ENCODE data around the gene CKS1B. TPM values are rescaled to one million over a fixed set of nuclear protein-coding genes. Genes with fewer than 3 reads are reported as not detected.
A peak's percentile ranks its signal among the peaks of the same experiment; 100 is the strongest.

The CKS1B gene
- polyA plus RNA-seq, 1 donor from 2014 or later = 29.0 TPM

DNA sequence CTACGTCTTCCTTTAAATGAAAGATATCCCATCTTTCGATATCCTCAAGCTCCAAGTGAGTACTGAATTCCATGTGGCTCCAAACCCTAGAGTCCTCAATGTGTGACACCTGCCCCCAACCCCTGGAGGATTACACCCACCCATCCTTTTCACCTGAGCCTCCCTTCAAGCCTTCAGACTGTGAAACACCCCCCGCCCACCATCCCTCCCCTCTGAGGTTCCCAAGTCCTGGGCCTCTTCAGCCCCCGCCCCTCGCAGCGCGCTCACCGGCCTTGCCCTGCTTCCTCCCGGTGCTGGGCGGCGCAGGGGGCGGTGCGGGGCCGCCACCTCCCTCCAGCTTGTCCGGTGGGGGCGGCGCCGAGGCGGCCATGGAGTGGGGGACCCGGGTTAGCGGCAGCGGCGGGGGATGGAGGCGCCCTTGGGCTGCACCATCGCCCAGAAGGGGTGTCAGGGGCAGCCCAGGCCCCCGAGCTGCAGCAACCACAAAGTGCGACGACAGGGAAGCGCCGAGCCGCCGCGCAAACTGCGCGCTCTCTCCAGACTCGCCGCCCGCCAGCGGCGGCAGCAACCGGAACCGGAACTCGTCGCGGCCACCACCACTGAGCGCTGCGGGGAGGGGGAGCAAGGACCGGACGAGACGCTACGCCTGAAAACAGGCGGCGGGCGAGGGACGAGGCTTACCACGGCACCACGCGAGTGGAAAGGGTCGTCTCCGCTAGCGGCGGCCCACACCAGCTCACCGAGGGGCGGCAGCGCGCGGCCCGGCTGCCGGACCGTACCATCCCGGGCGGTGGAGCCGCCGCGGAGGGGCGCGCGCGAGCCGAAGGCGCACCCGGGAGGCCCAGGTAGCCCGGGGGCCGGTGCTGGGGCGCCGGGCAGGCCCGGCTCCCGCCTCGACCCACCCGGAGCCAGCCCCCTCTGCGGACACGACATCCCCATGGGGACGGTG lies 13.0 kb upstream of the CKS1B start, which contains the start of gene PYGO2:
Gene PYGO2 (minus strand): TSS at position 576 of the 949 bp plus-strand sequence. CDS start 206 bp downstream, at position 370.
- Histone ChIP-seq H3K4me2 (ENCODE audit: low read length) (peak within 1 kb of the TSS; percentile 86), H3F3A (ENCODE audit: insufficient read depth, low read length, poor library complexity, severe bottlenecking) (no peaks in the 10 kb centered on the region), H3K9me2 (ENCODE audit: insufficient read depth, low read length) (no peaks in the 10 kb centered on the region), H3K27me3 (ENCODE audit: insufficient read depth, low read depth, low read length) (no peaks in the 10 kb centered on the region), H3K9me3 (ENCODE audit: low read length) (no peaks in the 10 kb centered on the region), H4K20me1 (ENCODE audit: insufficient read depth) (no peaks in the 10 kb centered on the region), H3K9ac (ENCODE audit: low read length) (peak within 1 kb of the TSS; percentile 98), H2AFZ (ENCODE audit: low read depth, low read length) (peak within 1 kb of the TSS; percentile 93), H3K36me3 (ENCODE audit: insufficient read depth, low read length) (no peaks in the 10 kb centered on the region), H3K79me2 (replicated peaks; ENCODE audit: insufficient read depth, low read length) (peaks cover 24% of the 10 kb centered on the region), H3K4me3 (ENCODE audit: low read length) (peak within 1 kb of the TSS; percentile 98), H3K27ac (ENCODE audit: low read length) (peak within 1 kb of the TSS; percentile 95)
- TF ChIP-seq, protein P1, sequence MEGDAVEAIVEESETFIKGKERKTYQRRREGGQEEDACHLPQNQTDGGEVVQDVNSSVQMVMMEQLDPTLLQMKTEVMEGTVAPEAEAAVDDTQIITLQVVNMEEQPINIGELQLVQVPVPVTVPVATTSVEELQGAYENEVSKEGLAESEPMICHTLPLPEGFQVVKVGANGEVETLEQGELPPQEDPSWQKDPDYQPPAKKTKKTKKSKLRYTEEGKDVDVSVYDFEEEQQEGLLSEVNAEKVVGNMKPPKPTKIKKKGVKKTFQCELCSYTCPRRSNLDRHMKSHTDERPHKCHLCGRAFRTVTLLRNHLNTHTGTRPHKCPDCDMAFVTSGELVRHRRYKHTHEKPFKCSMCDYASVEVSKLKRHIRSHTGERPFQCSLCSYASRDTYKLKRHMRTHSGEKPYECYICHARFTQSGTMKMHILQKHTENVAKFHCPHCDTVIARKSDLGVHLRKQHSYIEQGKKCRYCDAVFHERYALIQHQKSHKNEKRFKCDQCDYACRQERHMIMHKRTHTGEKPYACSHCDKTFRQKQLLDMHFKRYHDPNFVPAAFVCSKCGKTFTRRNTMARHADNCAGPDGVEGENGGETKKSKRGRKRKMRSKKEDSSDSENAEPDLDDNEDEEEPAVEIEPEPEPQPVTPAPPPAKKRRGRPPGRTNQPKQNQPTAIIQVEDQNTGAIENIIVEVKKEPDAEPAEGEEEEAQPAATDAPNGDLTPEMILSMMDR (IDR thresholded peaks at IDR 0.05; ENCODE audit: poor library complexity, severe bottlenecking) = peak; percentile 99
- TF ChIP-seq RAD21 (conservative IDR thresholded peaks at IDR 0.05) = peak; percentile 70
- peak; percentile 66 for TF ChIP-seq EP300 (conservative IDR thresholded peaks at IDR 0.05; ENCODE audit: poor library complexity, severe bottlenecking)
- peak; percentile 73 for TF ChIP-seq TAF1 (IDR thresholded peaks at IDR 0.05; ENCODE audit: low read depth)
- TF ChIP-seq, protein P2, sequence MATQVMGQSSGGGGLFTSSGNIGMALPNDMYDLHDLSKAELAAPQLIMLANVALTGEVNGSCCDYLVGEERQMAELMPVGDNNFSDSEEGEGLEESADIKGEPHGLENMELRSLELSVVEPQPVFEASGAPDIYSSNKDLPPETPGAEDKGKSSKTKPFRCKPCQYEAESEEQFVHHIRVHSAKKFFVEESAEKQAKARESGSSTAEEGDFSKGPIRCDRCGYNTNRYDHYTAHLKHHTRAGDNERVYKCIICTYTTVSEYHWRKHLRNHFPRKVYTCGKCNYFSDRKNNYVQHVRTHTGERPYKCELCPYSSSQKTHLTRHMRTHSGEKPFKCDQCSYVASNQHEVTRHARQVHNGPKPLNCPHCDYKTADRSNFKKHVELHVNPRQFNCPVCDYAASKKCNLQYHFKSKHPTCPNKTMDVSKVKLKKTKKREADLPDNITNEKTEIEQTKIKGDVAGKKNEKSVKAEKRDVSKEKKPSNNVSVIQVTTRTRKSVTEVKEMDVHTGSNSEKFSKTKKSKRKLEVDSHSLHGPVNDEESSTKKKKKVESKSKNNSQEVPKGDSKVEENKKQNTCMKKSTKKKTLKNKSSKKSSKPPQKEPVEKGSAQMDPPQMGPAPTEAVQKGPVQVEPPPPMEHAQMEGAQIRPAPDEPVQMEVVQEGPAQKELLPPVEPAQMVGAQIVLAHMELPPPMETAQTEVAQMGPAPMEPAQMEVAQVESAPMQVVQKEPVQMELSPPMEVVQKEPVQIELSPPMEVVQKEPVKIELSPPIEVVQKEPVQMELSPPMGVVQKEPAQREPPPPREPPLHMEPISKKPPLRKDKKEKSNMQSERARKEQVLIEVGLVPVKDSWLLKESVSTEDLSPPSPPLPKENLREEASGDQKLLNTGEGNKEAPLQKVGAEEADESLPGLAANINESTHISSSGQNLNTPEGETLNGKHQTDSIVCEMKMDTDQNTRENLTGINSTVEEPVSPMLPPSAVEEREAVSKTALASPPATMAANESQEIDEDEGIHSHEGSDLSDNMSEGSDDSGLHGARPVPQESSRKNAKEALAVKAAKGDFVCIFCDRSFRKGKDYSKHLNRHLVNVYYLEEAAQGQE (IDR thresholded peaks at IDR 0.05; ENCODE audit: borderline replicate concordance) = peak; percentile 52
- peak; percentile 83 for TF ChIP-seq SMC3 (conservative IDR thresholded peaks at IDR 0.05; ENCODE audit: poor library complexity)
- TF ChIP-seq POLR2AphosphoS5 (IDR thresholded peaks at IDR 0.05) = peak; percentile 93
- peak; percentile 73 for TF ChIP-seq MXI1 (conservative IDR thresholded peaks at IDR 0.05; ENCODE audit: poor library complexity, severe bottlenecking)
- no peak for TF ChIP-seq EZH2 (IDR thresholded peaks at IDR 0.05; ENCODE audit: borderline replicate concordance, insufficient read depth, low read length, poor library complexity, severe bottlenecking)

DNA sequence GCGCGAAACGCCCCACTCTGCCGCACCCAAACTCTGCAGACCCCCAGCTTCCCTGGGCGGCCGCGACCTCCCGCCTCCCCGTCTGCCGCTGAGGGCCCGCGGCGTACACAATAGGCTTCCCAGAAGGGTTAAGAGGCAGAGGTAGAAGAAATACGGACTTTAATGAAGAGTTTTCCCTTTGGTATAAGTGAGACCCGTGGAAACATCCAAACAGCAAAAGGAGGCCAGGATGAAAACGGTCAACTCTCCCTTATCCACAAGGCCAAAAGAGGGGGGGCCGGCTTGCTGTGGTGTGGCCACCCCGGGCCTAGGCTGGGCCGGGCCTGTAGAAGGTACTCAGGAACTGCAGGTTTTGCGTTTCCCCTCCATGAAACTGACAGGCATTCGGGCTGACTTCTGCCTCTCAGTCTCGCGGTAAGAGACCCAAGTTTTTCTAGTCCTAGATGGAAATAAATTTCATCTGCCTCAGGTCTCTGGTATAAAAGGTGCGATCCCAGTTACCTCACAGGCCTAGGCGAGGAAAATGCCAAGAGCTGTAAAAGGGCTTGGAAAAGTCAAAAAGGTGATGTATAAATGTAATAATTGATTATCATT lies 12.2 kb upstream of the CKS1B start:
- H4K20me1 ChIP-seq (ENCODE audit: insufficient read depth) = no peaks in the 10 kb centered on the region
- peaks cover 24% of the 10 kb centered on the region for H3K79me2 ChIP-seq (replicated peaks; ENCODE audit: insufficient read depth, low read length)
- H3K4me2 ChIP-seq (ENCODE audit: low read length) = peak overlapping the region; percentile 80
- H3K9me3 ChIP-seq (ENCODE audit: low read length) = no peaks in the 10 kb centered on the region
- H3K9me2 ChIP-seq (ENCODE audit: insufficient read depth, low read length) = no peaks in the 10 kb centered on the region
- H3K27me3 ChIP-seq (ENCODE audit: insufficient read depth, low read depth, low read length) = no peaks in the 10 kb centered on the region
- H3K36me3 ChIP-seq (ENCODE audit: insufficient read depth, low read length) = no peaks in the 10 kb centered on the region
- no peaks in the 10 kb centered on the region for H3F3A ChIP-seq (ENCODE audit: insufficient read depth, low read length, poor library complexity, severe bottlenecking)
- H3K27ac ChIP-seq (ENCODE audit: low read length) = peak overlapping the region; percentile 95
- H2AFZ ChIP-seq (ENCODE audit: low read depth, low read length) = peak overlapping the region; percentile 93
- H3K9ac ChIP-seq (ENCODE audit: low read length) = peak overlapping the region; percentile 98
- peak overlapping the region; percentile 98 for H3K4me3 ChIP-seq (ENCODE audit: low read length)
- TF ChIP-seq, protein P2 (IDR thresholded peaks at IDR 0.05; ENCODE audit: borderline replicate concordance) = no peak
- TF ChIP-seq EP300 (conservative IDR thresholded peaks at IDR 0.05; ENCODE audit: poor library complexity, severe bottlenecking) (no peak), SMC3 (conservative IDR thresholded peaks at IDR 0.05; ENCODE audit: poor library complexity) (peak; percentile 13), POLR2AphosphoS5 (IDR thresholded peaks at IDR 0.05) (no peak), MXI1 (conservative IDR thresholded peaks at IDR 0.05; ENCODE audit: poor library complexity, severe bottlenecking) (no peak)
